ENCODE data around the gene HMGN3. TPM values are rescaled to one million over a fixed set of nuclear protein-coding genes. Genes with fewer than 3 reads are reported as not detected.
A peak's percentile ranks its signal among the peaks of the same experiment; 100 is the strongest.

HMGN3 gene
- total RNA-seq, 1 donor, result 42.3 TPM

- peak; percentile 79 for DNase-seq (ENCODE audit: low read depth)
- peak overlapping the region; percentile 84 for H3K4me3 ChIP-seq (ENCODE audit: low read depth, low read length)
- TF ChIP-seq, protein P1, sequence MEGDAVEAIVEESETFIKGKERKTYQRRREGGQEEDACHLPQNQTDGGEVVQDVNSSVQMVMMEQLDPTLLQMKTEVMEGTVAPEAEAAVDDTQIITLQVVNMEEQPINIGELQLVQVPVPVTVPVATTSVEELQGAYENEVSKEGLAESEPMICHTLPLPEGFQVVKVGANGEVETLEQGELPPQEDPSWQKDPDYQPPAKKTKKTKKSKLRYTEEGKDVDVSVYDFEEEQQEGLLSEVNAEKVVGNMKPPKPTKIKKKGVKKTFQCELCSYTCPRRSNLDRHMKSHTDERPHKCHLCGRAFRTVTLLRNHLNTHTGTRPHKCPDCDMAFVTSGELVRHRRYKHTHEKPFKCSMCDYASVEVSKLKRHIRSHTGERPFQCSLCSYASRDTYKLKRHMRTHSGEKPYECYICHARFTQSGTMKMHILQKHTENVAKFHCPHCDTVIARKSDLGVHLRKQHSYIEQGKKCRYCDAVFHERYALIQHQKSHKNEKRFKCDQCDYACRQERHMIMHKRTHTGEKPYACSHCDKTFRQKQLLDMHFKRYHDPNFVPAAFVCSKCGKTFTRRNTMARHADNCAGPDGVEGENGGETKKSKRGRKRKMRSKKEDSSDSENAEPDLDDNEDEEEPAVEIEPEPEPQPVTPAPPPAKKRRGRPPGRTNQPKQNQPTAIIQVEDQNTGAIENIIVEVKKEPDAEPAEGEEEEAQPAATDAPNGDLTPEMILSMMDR (IDR thresholded peaks at IDR 0.05; ENCODE audit: insufficient read depth, low read length), result peak; percentile 58
Measured at GRCh38 chr6:79233611-79234149, 802 bp downstream of the HMGN3 start.

GRCh38 chr6:79232696-79233462 is 1.6 kb downstream of the HMGN3 start:
- TF ChIP-seq, protein P1 (IDR thresholded peaks at IDR 0.05; ENCODE audit: insufficient read depth, low read length), result no peak
- DNase-seq (ENCODE audit: low read depth), result no peak
- peak overlapping the region; percentile 84 for H3K4me3 ChIP-seq (ENCODE audit: low read depth, low read length)

DNA sequence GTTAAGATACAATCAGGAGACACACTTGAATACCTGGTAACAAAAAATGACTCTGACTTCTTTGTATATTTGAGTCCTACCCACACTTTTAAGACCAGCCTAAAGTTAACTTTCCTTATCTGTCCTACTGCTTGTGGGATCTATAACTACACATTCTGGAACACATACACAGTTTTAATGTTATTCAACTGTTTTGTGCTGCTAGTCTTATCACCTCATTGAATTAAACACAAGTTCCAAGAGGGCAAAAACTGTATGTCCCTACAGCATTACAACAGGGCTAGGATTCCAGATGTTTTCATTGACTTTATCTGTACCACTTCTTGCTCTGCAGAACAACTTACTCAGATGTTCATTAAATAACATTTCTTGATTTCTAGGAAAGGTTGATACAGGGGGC is 2.8 kb downstream of the HMGN3 start:
- no peak for DNase-seq (ENCODE audit: low read depth)
- TF ChIP-seq, protein P1 (IDR thresholded peaks at IDR 0.05; ENCODE audit: insufficient read depth, low read length), result no peak
- no peak overlapping the region for H3K4me3 ChIP-seq (ENCODE audit: low read depth, low read length)

DNA sequence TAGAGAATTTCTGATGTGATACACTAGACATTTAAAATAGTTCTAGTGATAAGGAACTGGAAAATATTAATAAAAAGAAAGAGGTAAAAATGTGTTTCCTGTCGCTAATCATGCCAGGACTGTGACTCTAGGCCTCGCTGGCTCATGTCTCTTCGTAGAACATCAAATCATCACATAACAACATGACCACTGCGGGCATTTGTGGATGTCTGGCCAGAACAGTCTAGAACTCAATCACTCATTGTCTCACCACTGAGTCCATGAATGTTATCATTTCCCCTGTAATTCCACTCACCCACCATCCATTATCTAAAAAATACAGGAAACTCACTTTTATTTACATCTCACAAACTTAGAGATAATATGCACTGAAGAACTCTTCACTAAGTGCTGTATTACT is 3.4 kb downstream of the HMGN3 start:
- DNase-seq (ENCODE audit: low read depth), result no peak

DNA sequence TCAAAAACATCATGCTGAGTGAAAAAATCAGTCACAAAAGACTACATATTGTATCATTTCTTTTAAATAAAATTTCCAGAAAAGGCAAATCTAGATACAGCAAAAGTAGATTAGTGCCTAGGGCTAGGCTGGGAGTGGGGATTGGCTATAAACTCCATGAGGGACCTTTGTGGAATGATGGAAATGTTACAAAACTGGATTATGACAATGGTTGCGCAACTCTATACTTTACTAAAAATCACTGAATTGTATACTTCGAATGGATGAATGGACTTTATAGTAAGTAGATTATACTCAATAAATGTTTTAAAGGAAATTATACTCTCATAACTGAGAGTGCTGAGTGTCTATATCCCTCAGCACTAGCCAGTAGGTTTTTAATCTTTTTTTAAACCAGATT is 4.3 kb downstream of the HMGN3 start:
- no peak for DNase-seq (ENCODE audit: low read depth)
- TF ChIP-seq, protein P1 (IDR thresholded peaks at IDR 0.05; ENCODE audit: insufficient read depth, low read length), result no peak
- no peak overlapping the region for H3K4me3 ChIP-seq (ENCODE audit: low read depth, low read length)

More for the DNA sequence above, 3.4 kb downstream of the HMGN3 start:
- TF ChIP-seq, protein P1 (IDR thresholded peaks at IDR 0.05; ENCODE audit: insufficient read depth, low read length), result no peak
- no peak overlapping the region for H3K4me3 ChIP-seq (ENCODE audit: low read depth, low read length)

GRCh38 chr6:79227445-79227844 is 7.0 kb downstream of the HMGN3 start:
- no peak for DNase-seq (ENCODE audit: low read depth)
- no peak overlapping the region for H3K4me3 ChIP-seq (ENCODE audit: low read depth, low read length)
- TF ChIP-seq, protein P1 (IDR thresholded peaks at IDR 0.05; ENCODE audit: insufficient read depth, low read length), result no peak

All from fibroblast of the aortic adventitia (primary cell).